Measurements from ENCODE around the gene CD160.

DNA sequence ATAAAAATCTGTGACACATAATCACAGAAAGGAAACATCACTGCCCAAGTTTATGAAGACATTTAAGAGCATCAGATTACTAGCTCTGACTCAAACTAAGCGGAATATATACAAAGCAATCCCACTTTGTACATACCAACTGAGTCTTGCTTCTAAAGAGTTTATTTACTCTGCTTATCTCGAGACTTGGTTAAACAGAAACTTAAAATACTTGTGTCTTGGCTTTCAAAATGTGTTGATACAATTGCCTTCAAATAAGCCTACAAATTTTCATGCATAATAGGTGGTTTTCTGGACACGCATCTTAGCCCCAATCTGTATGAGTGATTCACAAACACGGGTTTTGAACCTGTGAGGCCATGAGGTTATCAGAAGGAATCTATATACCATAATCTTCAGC lies 21.0 kb downstream of the CD160 start:
- TF ChIP-seq POLR2A (IDR thresholded peaks at IDR 0.05; ENCODE audit: low read length) (no peak), GATA1 (IDR thresholded peaks at IDR 0.05; ENCODE audit: low read depth, low read length) (no peak)

Measured in erythroblast (primary cell).